ENCODE data around the gene CSTB.

GRCh38 chr21:43743947-43744346 is 32.2 kb downstream of the CSTB start:
- TF ChIP-seq REST (IDR thresholded peaks at IDR 0.05), result no peak
- TF ChIP-seq CTCF (IDR thresholded peaks at IDR 0.05; ENCODE audit: low read depth, low read length, missing input control), result no peak
- TF ChIP-seq RAD21 (IDR thresholded peaks at IDR 0.05), result no peak
- TF ChIP-seq YY1 (IDR thresholded peaks at IDR 0.05), result no peak
- TF ChIP-seq GABPA (IDR thresholded peaks at IDR 0.05 in 1 of 2, conservative IDR thresholded peaks at IDR 0.05 in 1 of 2), result no peak
- TF ChIP-seq ZBTB33 (IDR thresholded peaks at IDR 0.05), result no peak
- no peak for TF ChIP-seq JUND (IDR thresholded peaks at IDR 0.05)
- TF ChIP-seq ATF3 (IDR thresholded peaks at IDR 0.05), result no peak
